Measurements from ENCODE around the gene IFT43. TPM values are rescaled to one million over a fixed set of nuclear protein-coding genes. Genes with fewer than 3 reads are reported as not detected.

The IFT43 gene
- total RNA-seq, 1 experiment from 2014 or later, result 24.2 TPM

DNA sequence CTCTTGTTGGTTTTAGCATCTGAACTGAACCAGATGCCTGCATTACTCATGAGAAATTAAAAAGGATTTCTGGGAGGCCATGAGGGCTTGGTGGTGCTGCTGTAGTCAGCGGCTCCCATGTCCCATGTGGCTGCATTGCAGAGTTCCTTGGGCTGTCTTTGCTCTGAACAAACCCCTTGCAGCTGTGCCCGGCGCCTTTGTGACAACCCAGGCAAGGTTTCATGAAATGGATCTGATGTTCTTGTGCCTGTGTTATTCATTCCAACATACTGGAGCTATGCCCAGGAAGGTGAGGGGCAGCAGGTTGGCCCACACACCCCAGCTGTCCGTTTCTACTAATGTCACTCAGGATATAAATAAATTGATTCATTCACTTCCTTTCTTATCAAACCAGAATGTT is 44.5 kb upstream of the IFT43 start:
- BruUV-seq (replicated peaks), result no TSS peak
- Histone ChIP-seq H3K79me2 (ENCODE audit: insufficient read depth, low read length) (no peaks in the 10 kb centered on the region), H3K4me1 (ENCODE audit: control insufficient read depth in 1 of 2, insufficient read depth in 2 of 2, low read length in 2 of 2) (peaks cover 8 to 9% of the 10 kb centered on the region in 2 experiments; a peak in 3 of 4 replicates), H4K20me1 (ENCODE audit: insufficient read depth) (no peaks in the 10 kb centered on the region), H3K27me3 (ENCODE audit: insufficient read depth, low read length) (no peaks in the 10 kb centered on the region), H3K36me3 (ENCODE audit: control insufficient read depth in 1 of 2, insufficient read depth in 2 of 2, low read length in 2 of 2) (no peaks in the 10 kb centered on the region), H3K9ac (ENCODE audit: low read length) (no peak overlapping the region), H3K4me2 (ENCODE audit: low read length) (no peak overlapping the region), H3K27ac (ENCODE audit: low read depth, low read length) (no peak overlapping the region), H3K9me3 (ENCODE audit: control insufficient read depth in 1 of 2, insufficient read depth in 1 of 2, low read depth in 1 of 2, low read length in 2 of 2) (no peaks in the 10 kb centered on the region), H3K4me3 (replicated peaks in 1 of 2; ENCODE audit: low read depth in 1 of 2, low read length in 2 of 2) (no peak overlapping the region), H3K9me2 (ENCODE audit: insufficient read depth) (no peaks in the 10 kb centered on the region), H2AFZ (ENCODE audit: low read depth, low read length, poor library complexity, severe bottlenecking) (no peak overlapping the region)
- intact Hi-C loops (cut with micrococcal nuclease), result no loop called here
- POLR2A ChIA-PET, result no interaction called here
- RAD21 ChIA-PET (ENCODE audit: low non-redundant PET in 1 of 2, low total read pairs in 2 of 2, uncharacterized antibody in 2 of 2, unreplicated experiment in 2 of 2), result no interaction called here
- TF ChIP-seq, protein P1, sequence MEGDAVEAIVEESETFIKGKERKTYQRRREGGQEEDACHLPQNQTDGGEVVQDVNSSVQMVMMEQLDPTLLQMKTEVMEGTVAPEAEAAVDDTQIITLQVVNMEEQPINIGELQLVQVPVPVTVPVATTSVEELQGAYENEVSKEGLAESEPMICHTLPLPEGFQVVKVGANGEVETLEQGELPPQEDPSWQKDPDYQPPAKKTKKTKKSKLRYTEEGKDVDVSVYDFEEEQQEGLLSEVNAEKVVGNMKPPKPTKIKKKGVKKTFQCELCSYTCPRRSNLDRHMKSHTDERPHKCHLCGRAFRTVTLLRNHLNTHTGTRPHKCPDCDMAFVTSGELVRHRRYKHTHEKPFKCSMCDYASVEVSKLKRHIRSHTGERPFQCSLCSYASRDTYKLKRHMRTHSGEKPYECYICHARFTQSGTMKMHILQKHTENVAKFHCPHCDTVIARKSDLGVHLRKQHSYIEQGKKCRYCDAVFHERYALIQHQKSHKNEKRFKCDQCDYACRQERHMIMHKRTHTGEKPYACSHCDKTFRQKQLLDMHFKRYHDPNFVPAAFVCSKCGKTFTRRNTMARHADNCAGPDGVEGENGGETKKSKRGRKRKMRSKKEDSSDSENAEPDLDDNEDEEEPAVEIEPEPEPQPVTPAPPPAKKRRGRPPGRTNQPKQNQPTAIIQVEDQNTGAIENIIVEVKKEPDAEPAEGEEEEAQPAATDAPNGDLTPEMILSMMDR (IDR thresholded peaks at IDR 0.05 in 2 of 3, conservative IDR thresholded peaks at IDR 0.05 in 1 of 3; ENCODE audit: borderline replicate concordance in 1 of 3, insufficient read depth in 1 of 3, low read depth in 2 of 3, low read length in 2 of 3), result no peak
- TF ChIP-seq YY1 (IDR thresholded peaks at IDR 0.05; ENCODE audit: extremely low read depth, insufficient replicate concordance, low read depth, low read length), result no peak
- TF ChIP-seq, protein P2, sequence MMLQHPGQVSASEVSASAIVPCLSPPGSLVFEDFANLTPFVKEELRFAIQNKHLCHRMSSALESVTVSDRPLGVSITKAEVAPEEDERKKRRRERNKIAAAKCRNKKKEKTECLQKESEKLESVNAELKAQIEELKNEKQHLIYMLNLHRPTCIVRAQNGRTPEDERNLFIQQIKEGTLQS (IDR thresholded peaks at IDR 0.05), result no peak
- TF ChIP-seq, protein P3, sequence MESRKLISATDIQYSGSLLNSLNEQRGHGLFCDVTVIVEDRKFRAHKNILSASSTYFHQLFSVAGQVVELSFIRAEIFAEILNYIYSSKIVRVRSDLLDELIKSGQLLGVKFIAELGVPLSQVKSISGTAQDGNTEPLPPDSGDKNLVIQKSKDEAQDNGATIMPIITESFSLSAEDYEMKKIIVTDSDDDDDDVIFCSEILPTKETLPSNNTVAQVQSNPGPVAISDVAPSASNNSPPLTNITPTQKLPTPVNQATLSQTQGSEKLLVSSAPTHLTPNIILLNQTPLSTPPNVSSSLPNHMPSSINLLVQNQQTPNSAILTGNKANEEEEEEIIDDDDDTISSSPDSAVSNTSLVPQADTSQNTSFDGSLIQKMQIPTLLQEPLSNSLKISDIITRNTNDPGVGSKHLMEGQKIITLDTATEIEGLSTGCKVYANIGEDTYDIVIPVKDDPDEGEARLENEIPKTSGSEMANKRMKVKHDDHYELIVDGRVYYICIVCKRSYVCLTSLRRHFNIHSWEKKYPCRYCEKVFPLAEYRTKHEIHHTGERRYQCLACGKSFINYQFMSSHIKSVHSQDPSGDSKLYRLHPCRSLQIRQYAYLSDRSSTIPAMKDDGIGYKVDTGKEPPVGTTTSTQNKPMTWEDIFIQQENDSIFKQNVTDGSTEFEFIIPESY (IDR thresholded peaks at IDR 0.05; ENCODE audit: extremely low read depth, insufficient replicate concordance, low read length), result no peak
- CTCF ChIA-PET, result interaction anchor here (1.1 kb wide), 1 partner anchor 35 kb away, joined by 3 read pairs; no protein-coding TSS in a partner anchor
- ATAC-seq (no peak), DNase-seq (ENCODE audit: low read depth, low spot score) (no peak)

All from HCT116 (cell line).